Subcutaneous abdominal adipose tissue (tissue), 5 donors: ENCODE data around the gene CNBD2.
"Not testable (repeated sequence)": the region's sequence is repeated elsewhere in the genome, so short reads cannot be mapped to it uniquely, and the experiment has no call there.

Experiments
- H3K27ac ChIP-seq: one replicate; pipeline ENCODE4 v1.7.0; 2013; ENCODE audit warnings: low read depth, mild to moderate bottlenecking, inconsistent platforms, low read length, moderate library complexity
- H3K27me3 ChIP-seq, 5 donors: one replicate each; pipeline ENCODE4 v1.7.0; 2013; ENCODE audit warnings: low read length in 5 of 5, inconsistent platforms in 1 of 5; ENCODE audit not compliant: control insufficient read depth in 5 of 5, insufficient read depth in 4 of 5
- H3K36me3 ChIP-seq, 5 donors: one replicate each; pipeline ENCODE4 v1.7.0; 2013; ENCODE audit warnings: low read length in 5 of 5; ENCODE audit not compliant: control insufficient read depth in 5 of 5, insufficient read depth in 5 of 5
- H3K4me1 ChIP-seq, 5 donors: one replicate each; pipeline ENCODE4 v1.7.0; 2013; ENCODE audit warnings: low read length in 5 of 5, mild to moderate bottlenecking in 3 of 5, moderate library complexity in 1 of 5; ENCODE audit not compliant: control insufficient read depth in 5 of 5, insufficient read depth in 5 of 5
- H3K4me3 ChIP-seq, 5 donors: one replicate each; pipeline ENCODE4 v1.7.0; 2013; ENCODE audit warnings: low read length in 5 of 5, low read depth in 1 of 5
- H3K9ac ChIP-seq, 5 donors: one replicate each; pipeline ENCODE4 v1.7.0; 2013; ENCODE audit warnings: low read length in 5 of 5, mild to moderate bottlenecking in 4 of 5, moderate library complexity in 3 of 5
- H3K9me3 ChIP-seq, 5 donors: one replicate each; pipeline ENCODE4 v1.7.0; 2013; ENCODE audit warnings: low read length in 5 of 5; ENCODE audit not compliant: control insufficient read depth in 5 of 5
- donor health status: healthy.
- donor health status: healthy.
- donor health status: healthy.
- donor health status: healthy.
- donor health status: healthy.

CNBD2 gene

GRCh38 chr20:36052117-36052513 lies 83.7 kb downstream of the CNBD2 start:
- Histone ChIP-seq H3K27me3 (no peaks in the 10 kb centered on the region), H3K36me3 (no peaks in the 10 kb centered on the region), H3K4me1 (peaks cover 0 to 22% (median 19%) of the 10 kb centered on the region in 5 donors), H3K9ac (no peak overlapping the region), H3K9me3 (no peaks in the 10 kb centered on the region), H3K4me3 (no peak overlapping the region), H3K27ac (no peak overlapping the region)

DNA sequence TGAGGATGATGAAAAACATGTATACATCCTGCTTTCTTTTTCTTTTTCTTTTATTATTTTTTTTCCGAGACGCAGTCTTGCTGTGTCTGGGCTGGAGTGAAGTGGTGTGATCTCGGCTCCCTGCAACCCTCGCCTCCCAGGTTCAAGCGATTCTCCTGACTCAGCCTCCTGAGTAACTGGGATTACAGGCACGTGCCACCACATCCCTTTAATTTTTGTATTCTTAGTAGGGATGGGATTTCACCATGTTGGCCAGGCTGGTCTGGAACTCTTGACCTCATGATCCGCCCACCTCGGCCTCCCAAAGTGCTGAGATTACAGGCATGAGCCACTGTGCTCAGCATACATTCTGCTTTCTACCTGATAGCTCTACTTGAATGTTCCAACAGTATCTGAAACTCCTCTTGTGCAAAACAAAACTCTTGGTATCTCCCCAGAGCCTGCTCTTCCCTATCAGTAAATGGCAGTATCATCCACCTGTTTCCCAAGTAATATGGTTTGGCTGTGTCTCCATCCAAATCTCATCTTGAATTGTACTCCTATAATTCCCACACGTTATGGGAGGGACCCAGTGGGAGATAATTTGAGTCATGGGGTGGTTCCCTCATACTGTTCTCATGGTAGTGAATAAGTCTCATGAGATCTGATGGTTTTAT lies 85.6 kb downstream of the CNBD2 start:
- H3K9ac ChIP-seq, H3K27me3 ChIP-seq, H3K36me3 ChIP-seq, H3K4me1 ChIP-seq, H3K27ac ChIP-seq, H3K4me3 ChIP-seq, H3K9me3 ChIP-seq: not testable (repeated sequence)

DNA sequence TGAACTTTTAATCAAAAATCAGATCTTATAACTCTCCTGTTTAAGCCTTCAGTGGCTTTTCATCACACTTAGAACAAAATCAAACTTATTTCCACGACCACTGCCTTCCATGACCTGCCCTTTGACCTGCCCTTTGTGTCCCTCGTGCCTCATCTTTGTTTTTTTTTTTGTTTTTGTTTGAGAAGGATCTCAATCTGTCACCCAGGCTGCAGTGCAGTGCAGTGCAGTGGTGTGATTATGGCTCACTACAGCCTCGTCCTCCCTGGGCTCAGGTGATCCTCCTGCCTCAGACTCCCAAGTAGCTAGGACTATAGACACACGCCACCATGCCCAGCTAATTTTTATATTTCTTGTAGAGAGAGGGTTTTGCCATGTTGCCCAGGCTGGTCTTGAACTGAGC lies 86.8 kb downstream of the CNBD2 start:
- Histone ChIP-seq H3K27ac (no peak overlapping the region), H3K36me3 (no peaks in the 10 kb centered on the region), H3K9me3 (no peaks in the 10 kb centered on the region), H3K4me1 (peaks cover 0 to 8% (median 8%) of the 10 kb centered on the region in 5 donors), H3K4me3 (no peak overlapping the region), H3K9ac (no peak overlapping the region), H3K27me3 (no peaks in the 10 kb centered on the region)

DNA sequence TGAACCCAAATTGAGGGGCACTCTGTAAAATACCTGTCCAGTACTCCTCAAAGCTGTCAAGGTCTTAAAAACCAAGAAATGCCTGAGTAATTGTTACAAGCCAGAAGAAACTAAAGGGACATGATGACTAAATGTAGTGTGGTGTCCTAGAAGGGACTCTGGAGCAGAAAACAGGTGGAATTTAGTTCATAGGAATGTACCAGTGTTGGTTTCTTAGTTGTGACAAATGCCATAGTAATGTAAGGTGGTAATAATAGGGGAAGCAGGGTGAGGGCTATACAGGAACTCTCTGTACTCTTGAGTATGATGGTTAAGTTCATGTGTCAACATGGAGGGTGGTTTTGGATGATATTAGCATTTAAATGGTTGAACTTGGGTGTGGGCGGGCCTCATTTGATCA lies 92.3 kb downstream of the CNBD2 start:
- no peak overlapping the region for H3K9ac ChIP-seq
- no peak overlapping the region for H3K27ac ChIP-seq
- no peaks in the 10 kb centered on the region for H3K9me3 ChIP-seq
- peaks cover 0 to 19% (median 16%) of the 10 kb centered on the region in 5 donors for H3K4me1 ChIP-seq
- H3K27me3 ChIP-seq, result no peaks in the 10 kb centered on the region
- no peaks in the 10 kb centered on the region for H3K36me3 ChIP-seq
- H3K4me3 ChIP-seq, result no peak overlapping the region

GRCh38 chr20:36061754-36062153 lies 93.4 kb downstream of the CNBD2 start:
- no peaks in the 10 kb centered on the region for H3K36me3 ChIP-seq
- H3K9me3 ChIP-seq, result no peaks in the 10 kb centered on the region
- H3K4me3 ChIP-seq, result no peak overlapping the region
- H3K4me1 ChIP-seq, result peaks cover 0 to 28% (median 24%) of the 10 kb centered on the region in 5 donors
- no peak overlapping the region for H3K9ac ChIP-seq
- no peak overlapping the region for H3K27ac ChIP-seq
- H3K27me3 ChIP-seq, result no peaks in the 10 kb centered on the region

- H3K36me3 ChIP-seq, result no peaks in the 10 kb centered on the region
- peaks cover 0 to 31% (median 26%) of the 10 kb centered on the region in 5 donors for H3K4me1 ChIP-seq
- H3K27ac ChIP-seq, result no peak overlapping the region
- H3K9me3 ChIP-seq, result no peaks in the 10 kb centered on the region
- H3K27me3 ChIP-seq, result no peaks in the 10 kb centered on the region
- no peak overlapping the region for H3K4me3 ChIP-seq
- H3K9ac ChIP-seq, result no peak overlapping the region
These were observed 94.4 kb downstream of the CNBD2 start for GRCh38 chr20:36062799-36063198.

DNA sequence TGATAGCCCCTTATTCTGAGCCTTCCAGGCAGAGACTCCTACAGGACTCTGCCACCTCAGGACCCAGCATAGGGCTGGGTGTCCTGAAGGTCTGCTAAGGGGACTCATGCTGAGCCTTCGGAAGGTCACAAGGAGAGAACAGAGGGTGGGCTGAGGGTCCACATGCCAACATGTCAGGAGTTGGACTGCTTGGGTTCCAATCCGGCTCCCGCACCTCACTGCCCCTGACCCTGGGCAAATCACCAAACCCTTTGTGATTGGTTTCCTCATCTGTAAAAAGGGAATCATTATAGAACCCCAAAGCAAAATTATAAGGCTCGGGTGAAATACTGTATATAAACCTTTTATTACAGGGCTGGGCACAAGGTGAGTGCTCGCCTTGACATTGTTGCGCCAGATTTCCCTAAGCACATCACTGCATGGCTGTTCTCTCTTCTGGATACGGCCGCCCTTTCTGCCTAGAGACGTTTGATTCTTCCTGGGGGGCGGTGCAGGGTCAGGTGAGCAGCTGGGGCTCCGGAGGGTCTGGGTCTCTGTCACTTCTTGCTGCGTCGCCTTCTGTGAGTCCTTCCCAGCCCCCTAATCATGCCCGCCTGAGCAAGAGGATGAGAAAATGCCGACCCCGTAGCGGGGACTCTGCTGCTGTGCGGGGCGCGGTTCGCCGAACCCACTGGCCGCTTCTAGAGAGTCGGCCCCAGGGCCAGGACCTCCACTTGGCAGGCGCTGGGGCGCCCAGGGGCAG lies 95.7 kb downstream of the CNBD2 start:
- Histone ChIP-seq H3K4me3 (peak overlapping the region; percentile 48 to 71 (median 66)), H3K36me3 (no peaks in the 10 kb centered on the region), H3K27ac (peak overlapping the region; percentile 94), H3K27me3 (no peaks in the 10 kb centered on the region), H3K9ac (peak overlapping the region in 4 of 5 donors; percentile 65 to 82 (median 75)), H3K9me3 (no peaks in the 10 kb centered on the region), H3K4me1 (peaks cover 0 to 31% (median 26%) of the 10 kb centered on the region in 5 donors)

DNA sequence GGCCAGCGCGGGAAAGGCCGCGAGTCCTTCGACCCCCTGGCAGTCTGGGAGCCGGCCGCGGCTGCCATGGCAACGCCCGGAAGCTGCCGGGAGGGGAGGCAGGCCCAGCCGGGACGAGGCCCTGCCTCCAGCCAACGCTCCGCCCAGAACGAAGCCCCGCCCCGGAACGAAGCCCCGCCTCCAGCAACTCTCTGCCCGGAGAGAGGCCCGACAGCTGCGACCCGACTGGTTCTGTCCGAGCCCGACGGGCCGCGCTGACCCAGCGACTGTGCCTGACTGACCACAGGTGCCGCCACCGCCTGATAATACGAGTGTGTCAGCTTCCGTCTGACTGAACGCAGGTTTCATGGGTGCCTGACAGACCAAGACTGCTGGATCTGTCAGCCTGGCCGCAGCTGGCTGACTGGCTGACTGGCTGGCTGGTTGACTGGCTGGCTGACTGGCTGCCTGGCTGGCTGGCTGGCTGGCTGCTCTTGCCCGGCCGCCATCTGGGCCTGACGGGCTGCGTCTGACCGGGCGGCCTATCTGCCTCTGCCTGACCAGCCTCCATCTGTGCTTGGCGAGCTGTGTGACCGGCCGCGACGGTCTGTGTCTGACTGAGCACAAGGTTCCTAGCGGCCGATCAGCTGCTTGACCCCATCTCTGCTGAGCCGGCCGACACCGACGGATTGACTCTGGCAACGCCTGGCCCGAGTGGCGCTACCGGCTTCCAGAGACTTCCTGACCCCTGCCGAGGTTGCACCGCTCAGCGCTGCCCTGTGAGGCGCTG lies 96.5 kb downstream of the CNBD2 start:
- peak overlapping the region; percentile 49 to 71 (median 66) for H3K4me3 ChIP-seq
- H3K27me3 ChIP-seq, result no peaks in the 10 kb centered on the region
- peak overlapping the region; percentile 56 to 82 (median 73) for H3K9ac ChIP-seq
- peaks cover 0 to 31% (median 26%) of the 10 kb centered on the region in 5 donors for H3K4me1 ChIP-seq
- peak overlapping the region; percentile 94 for H3K27ac ChIP-seq
- H3K9me3 ChIP-seq, result no peaks in the 10 kb centered on the region
- no peaks in the 10 kb centered on the region for H3K36me3 ChIP-seq

- Histone ChIP-seq H3K27me3 (no peaks in the 10 kb centered on the region), H3K9me3 (no peaks in the 10 kb centered on the region), H3K27ac (peak overlapping the region; percentile 94), H3K4me3 (peak overlapping the region in 4 of 5 donors; percentile 60 to 71 (median 67)), H3K4me1 (peaks cover 0 to 38% (median 29%) of the 10 kb centered on the region in 5 donors), H3K36me3 (no peaks in the 10 kb centered on the region), H3K9ac (peak overlapping the region; percentile 56 to 82 (median 73))
These were observed 97.1 kb downstream of the CNBD2 start for GRCh38 chr20:36065427-36065998.
